ENCODE data around the gene CD247.

Gene CD247

DNA sequence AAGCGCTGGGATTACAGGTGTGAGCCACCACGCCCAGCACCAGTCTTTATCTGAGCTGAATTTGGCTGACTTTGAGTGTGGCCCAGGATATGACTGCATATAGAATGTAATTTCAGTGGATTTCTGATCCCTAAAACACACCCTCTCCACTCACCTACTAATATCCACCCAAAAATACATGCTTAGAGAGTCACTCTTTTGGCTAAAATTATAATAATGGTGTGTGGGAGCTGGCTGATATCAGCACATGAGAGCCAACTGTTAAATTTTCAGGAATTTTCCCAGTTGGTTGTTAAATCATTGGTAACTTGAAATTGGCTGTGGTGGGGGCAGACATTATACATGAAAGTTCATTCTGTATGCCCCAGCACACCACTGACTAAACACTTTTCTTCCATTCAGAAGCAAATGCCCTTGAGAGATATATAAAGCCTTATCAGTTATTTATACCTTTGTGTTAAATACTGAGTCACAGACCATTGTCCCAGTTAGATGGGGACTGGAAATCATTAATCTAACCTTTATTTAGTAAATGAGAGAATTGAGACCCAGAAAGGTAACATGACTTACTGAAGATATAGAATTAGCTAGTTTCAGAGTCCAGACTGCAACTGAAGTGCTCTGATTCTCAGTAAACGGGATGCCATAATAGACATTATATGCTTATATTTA, 9.9 kb upstream of the CD247 start:
- H3K36me3 Mint-ChIP-seq (ENCODE audit: low read depth) = no peaks in the 10 kb centered on the region

DNA sequence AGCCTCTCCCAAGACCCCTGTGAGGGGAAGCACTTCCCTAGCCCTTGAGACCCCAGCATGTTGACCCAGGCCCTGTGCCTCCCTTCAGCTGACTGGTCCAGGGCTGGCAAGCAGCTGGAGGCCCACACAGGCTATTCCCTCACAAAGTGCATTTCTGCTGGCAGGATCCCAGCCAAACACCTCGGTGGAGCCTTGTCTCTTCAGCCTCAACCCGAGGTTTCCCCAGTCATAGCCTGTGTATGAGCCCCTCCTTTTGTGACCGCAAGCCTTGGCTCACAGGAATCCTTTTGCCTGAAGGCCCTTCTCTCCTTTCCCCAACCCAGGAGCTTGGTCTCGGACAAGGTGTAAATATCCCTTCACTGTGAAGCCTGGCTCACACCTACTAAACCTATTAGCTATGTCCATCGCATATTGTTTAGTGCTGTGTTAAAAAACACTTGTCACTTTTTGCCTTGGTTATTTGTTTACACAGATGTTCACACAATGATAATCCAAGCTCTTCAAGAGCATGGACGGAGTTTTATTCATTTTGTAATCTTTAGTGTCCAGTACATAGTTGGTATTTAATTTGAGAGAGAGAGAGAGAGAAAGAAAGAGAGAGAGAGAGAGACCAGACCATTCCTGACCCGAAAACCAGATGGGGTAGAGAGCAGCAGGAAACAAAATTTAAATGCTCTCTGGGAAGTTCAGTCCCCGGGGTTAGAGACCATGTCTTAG, 8.5 kb upstream of the CD247 start:
- H3K36me3 Mint-ChIP-seq (ENCODE audit: low read depth) = no peaks in the 10 kb centered on the region
- H3K4me1 Mint-ChIP-seq (ENCODE audit: low read depth) = peaks cover 7% of the 10 kb centered on the region
- no peak overlapping the region for H3K4me3 Mint-ChIP-seq
- peaks cover 28% of the 10 kb centered on the region for H3K27me3 Mint-ChIP-seq (ENCODE audit: low read depth)
- no peak overlapping the region for H3K27ac Mint-ChIP-seq
- H3K9me3 Mint-ChIP-seq = no peaks in the 10 kb centered on the region

More for the DNA sequence above, 9.9 kb upstream of the CD247 start:
- Mint-ChIP-seq H3K4me3 (no peak overlapping the region), H3K27me3 (ENCODE audit: low read depth) (peaks cover 16% of the 10 kb centered on the region), H3K9me3 (no peaks in the 10 kb centered on the region), H3K27ac (no peak overlapping the region), H3K4me1 (ENCODE audit: low read depth) (peaks cover 7% of the 10 kb centered on the region)

DNA sequence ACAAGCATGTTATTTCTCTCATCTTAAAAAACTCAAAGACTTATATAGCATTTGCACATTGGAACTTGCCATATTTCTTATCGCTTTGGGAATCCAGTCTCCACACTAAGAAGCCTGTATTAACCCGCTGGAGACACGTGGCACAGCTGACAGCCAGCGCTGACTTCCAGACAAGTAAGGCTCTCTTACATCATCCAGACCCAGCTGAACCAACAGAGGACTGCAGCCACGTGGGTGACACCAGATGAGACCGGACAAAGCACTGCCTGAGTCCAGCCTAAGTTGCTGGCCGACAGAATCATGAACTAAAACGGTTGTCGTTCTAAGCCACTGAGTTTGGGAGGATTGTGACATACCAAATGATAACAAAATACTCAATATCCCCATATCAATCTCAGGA, 6.3 kb upstream of the CD247 start:
- no peak overlapping the region for H3K27ac Mint-ChIP-seq
- no peak overlapping the region for H3K4me3 Mint-ChIP-seq
- no peaks in the 10 kb centered on the region for H3K9me3 Mint-ChIP-seq
- peaks cover 31% of the 10 kb centered on the region for H3K27me3 Mint-ChIP-seq (ENCODE audit: low read depth)
- H3K4me1 Mint-ChIP-seq (ENCODE audit: low read depth) = peaks cover 12% of the 10 kb centered on the region
- H3K36me3 Mint-ChIP-seq (ENCODE audit: low read depth) = no peaks in the 10 kb centered on the region

DNA sequence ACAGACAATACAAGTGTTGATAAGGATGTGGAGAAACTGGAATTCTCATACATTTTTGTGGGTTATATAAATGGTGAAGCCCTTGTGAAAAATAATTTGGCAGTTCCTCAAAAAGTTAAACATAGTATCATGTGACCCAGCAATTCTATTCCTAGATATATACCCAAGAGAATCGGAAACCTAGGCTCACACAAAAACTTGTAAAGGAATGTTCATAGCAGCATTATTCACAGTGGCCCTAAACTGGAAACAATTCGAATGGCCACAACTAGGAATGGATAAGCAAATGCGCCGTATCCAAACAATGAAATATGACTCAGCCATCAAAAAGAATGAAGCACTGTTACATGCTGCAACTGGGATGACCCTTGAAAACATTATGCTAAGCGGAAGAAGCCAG, 3.9 kb upstream of the CD247 start:
- Mint-ChIP-seq H3K9me3 (no peaks in the 10 kb centered on the region), H3K4me1 (ENCODE audit: low read depth) (peaks cover 19% of the 10 kb centered on the region), H3K27me3 (ENCODE audit: low read depth) (peaks cover 31% of the 10 kb centered on the region), H3K36me3 (ENCODE audit: low read depth) (peaks cover 10% of the 10 kb centered on the region), H3K4me3 (no peak overlapping the region), H3K27ac (no peak overlapping the region)

DNA sequence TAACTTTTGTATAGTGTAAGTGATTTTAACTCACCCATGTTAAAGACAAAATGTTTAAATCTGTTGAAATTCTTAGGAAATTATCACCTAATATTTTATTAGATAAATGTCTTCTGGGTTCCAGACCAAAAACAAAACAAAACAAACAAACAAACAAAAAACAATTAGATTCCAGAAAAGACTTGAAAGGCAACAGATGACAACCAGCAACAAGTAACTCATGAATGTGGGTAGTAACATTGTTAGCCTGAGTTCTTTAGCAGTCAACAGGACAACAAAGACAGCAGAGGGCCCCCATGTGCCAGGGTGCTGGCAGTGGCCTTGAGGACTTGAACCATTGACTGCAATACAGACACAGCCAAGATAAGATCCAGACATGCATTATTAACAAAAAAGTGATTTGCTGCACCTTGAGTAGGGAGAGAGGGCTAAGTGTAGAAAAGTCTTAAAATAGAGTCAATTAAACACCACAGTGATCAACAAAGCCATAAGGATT, 2.4 kb upstream of the CD247 start:
- H3K4me3 Mint-ChIP-seq = no peak overlapping the region
- no peak overlapping the region for H3K27ac Mint-ChIP-seq
- peaks cover 25% of the 10 kb centered on the region for H3K36me3 Mint-ChIP-seq (ENCODE audit: low read depth)

DNA sequence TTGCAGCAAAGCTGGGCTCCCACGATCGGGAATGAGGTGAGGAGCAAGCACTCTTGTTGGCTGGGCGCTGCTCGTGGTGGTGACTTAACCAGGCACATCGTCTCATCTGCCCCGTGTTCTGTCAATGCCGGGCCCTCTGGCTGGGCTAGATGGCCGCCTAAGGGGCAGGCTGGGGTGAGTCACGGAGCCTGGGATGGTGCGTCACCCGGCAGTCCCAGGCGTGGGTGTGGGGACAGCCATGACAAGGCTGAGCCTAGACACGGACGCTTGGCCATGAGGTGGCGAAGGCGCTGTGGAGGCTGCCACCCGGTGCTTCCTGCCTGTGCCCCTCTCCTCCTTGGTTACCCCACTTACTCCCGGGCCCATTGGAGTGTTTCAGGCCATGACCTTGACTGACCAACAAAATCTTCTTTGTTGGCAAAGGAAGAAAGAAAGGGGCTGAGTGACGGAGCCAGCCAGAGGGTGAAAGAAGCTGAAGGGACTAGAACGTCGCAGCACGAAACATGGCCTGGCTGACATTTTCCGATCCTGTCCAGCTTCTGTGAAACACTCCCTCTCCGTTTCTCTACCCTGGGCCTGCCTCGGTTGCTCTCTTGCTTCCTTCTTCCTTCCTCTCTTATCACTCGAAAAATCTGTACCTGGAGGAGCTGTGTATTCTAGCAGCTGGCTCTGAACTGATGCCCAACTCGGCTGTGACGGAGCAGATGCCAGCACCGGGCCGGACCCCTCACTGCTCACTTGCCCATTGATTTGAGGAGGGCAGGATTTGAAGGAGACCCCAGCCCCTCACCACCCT, 596 bp downstream of the CD247 start:
- H3K4me3 Mint-ChIP-seq = peak overlapping the region; percentile 100
- H3K9me3 Mint-ChIP-seq = no peaks in the 10 kb centered on the region
- H3K27ac Mint-ChIP-seq = peak overlapping the region; percentile 99
- H3K27me3 Mint-ChIP-seq (ENCODE audit: low read depth) = peaks cover 12% of the 10 kb centered on the region
- peaks cover 42% of the 10 kb centered on the region for H3K36me3 Mint-ChIP-seq (ENCODE audit: low read depth)
- peaks cover 47% of the 10 kb centered on the region for H3K4me1 Mint-ChIP-seq (ENCODE audit: low read depth)

More for the DNA sequence above, 2.4 kb upstream of the CD247 start:
- H3K9me3 Mint-ChIP-seq = no peaks in the 10 kb centered on the region
- H3K4me1 Mint-ChIP-seq (ENCODE audit: low read depth) = peaks cover 27% of the 10 kb centered on the region
- peaks cover 28% of the 10 kb centered on the region for H3K27me3 Mint-ChIP-seq (ENCODE audit: low read depth)

DNA sequence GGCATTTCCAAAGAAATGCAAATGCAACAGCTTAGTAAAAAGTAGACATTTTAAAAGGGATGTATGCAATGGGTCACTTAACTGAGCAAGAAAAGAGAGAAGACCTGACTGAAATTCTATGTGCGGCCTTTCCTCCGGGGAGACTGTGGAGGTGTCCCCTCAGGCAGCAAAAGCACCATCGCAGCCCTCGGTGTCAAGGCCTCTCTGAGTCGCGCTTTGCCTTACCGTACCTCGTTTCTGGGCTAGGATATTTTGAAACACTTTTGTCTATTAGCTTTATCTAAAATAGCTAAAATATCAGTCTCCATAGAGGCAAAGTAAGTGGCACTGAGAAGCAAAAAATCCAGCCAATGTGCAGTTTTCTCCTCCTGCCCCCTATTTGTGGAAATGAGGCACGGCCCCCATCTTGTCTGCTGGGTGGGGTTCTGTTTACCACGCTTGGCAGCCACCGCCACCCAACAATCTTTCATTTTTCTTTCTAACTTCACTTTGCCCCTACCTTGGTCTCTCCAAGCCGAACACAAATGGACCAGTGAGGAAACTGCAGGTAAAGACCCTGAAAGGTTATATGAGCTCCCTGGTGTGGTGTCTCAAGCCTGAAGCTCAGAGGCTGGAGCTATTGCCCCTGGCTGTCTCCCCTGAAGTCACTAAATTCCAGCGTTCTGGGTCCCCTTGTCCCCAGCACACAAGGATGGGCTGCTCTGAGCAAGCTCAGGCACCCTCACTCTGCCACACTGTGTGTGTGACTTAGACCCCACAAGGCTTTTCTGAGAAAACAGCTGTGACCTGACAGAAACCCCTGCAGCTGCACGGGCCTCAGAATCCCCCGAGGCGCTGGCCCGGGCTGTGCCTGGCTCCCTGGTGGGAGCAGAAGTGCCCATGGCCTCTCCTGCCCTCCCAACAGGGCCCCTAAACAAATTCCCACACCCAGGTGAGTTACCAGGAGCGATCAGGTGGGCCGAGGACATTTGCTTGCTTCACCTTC, 1.6 kb downstream of the CD247 start:
- H3K27me3 Mint-ChIP-seq (ENCODE audit: low read depth) = peaks cover 1% of the 10 kb centered on the region
- no peaks in the 10 kb centered on the region for H3K9me3 Mint-ChIP-seq
- peaks cover 57% of the 10 kb centered on the region for H3K4me1 Mint-ChIP-seq (ENCODE audit: low read depth)
- H3K36me3 Mint-ChIP-seq (ENCODE audit: low read depth) = peaks cover 51% of the 10 kb centered on the region
- H3K4me3 Mint-ChIP-seq = peak overlapping the region; percentile 100
- H3K27ac Mint-ChIP-seq = peak overlapping the region; percentile 99

DNA sequence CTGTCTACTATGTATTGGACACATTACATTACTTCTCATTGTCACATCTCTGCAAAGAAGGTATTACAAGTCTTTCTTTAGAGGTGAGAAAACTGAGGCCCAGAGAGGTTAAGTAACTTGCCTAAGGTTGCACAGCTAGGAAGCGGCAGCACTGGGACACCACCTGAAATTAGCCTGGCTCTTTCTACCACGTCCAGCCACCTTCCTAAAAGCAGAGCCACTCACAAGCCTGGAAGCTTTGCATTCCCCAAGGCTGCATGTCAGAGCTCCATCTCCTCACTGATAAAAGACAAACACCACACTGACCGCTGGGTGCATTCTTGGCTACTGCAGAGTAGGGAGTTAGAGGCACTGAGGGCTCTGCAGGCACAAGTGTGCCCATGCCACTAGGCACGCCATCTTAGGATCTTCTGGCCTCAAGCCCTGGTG, 2.4 kb downstream of the CD247 start:
- no peaks in the 10 kb centered on the region for H3K27me3 Mint-ChIP-seq (ENCODE audit: low read depth)
- peaks cover 61% of the 10 kb centered on the region for H3K4me1 Mint-ChIP-seq (ENCODE audit: low read depth)
- H3K27ac Mint-ChIP-seq = peak overlapping the region; percentile 99
- H3K36me3 Mint-ChIP-seq (ENCODE audit: low read depth) = peaks cover 53% of the 10 kb centered on the region
- H3K4me3 Mint-ChIP-seq = peak overlapping the region; percentile 100
- no peaks in the 10 kb centered on the region for H3K9me3 Mint-ChIP-seq

DNA sequence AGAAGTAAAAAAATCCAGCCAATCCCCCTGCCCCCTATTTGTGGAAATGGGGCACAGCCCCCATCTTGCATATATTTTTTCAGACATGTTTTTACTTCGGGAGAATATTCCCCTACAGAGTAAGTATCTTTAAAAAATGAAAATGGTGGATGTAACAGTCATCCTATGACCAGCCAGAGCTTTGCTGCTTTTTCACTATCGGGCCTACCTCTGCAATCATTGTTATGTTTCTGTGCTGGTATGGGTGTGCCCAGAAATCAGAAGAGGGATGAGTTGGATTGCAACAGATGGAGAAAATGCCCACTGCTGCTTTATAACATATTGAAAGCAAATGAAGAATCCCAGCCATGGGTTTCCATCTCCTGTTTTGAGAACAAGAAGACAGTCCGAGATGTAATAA, 2.9 kb downstream of the CD247 start:
- Mint-ChIP-seq H3K4me3 (peak overlapping the region; percentile 100), H3K36me3 (ENCODE audit: low read depth) (peaks cover 57% of the 10 kb centered on the region), H3K9me3 (no peaks in the 10 kb centered on the region), H3K27ac (peak overlapping the region; percentile 99), H3K27me3 (ENCODE audit: low read depth) (no peaks in the 10 kb centered on the region), H3K4me1 (ENCODE audit: low read depth) (peaks cover 64% of the 10 kb centered on the region)

DNA sequence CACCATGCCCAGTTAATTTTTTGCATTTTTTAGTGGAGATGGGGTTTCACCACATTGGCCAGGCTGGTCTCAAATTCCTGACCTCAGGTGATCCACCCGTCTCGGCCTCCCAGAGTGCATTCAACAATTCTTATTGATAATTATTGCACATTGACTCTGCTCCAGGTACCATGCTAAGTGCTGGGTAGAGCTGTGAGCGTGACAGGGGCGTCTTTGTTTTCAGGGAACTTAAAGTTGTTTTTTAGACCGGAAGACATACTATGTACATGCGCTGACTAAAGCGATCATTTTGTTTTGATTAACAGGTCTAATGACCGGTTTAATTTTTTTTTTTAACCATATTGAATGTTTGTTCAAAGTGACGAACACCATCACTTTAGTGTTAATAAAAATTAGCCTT, 4.0 kb downstream of the CD247 start:
- Mint-ChIP-seq H3K9me3 (no peaks in the 10 kb centered on the region), H3K27ac (peak overlapping the region; percentile 71), H3K36me3 (ENCODE audit: low read depth) (peaks cover 66% of the 10 kb centered on the region), H3K27me3 (ENCODE audit: low read depth) (no peaks in the 10 kb centered on the region), H3K4me3 (peak overlapping the region; percentile 100), H3K4me1 (ENCODE audit: low read depth) (peaks cover 71% of the 10 kb centered on the region)

DNA sequence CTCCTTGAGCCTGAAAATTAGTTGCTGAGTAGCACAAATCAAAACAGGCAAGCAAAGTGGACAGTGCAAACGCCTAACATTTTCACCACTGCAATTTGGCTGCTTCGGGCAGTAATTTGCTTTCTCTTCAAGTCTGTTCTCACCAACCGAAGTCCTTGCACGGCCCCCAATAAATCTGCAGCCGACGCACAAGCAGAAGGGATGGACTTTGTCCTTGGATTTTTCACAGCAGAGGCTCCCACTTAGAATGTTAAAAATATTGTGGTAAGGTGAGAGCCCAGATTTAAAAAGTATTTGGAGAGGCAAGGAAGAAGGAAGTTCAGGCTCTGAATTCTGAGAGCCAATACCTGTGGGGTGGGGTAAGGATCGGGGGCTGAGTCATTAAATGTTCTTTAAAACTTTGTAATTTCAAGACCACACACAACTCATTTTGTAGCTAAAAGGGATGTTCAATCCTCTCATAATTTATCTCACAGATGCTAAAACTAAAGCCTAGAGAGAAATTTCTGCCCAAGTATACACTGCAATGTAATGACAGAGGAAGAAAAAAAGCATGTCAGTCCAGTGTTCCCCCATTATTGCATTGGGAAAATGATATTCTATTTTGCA, 6.2 kb downstream of the CD247 start:
- peak overlapping the region; percentile 58 for H3K27ac Mint-ChIP-seq
- H3K9me3 Mint-ChIP-seq = no peaks in the 10 kb centered on the region
- no peaks in the 10 kb centered on the region for H3K27me3 Mint-ChIP-seq (ENCODE audit: low read depth)
- H3K4me1 Mint-ChIP-seq (ENCODE audit: low read depth) = peaks cover 76% of the 10 kb centered on the region
- peaks cover 75% of the 10 kb centered on the region for H3K36me3 Mint-ChIP-seq (ENCODE audit: low read depth)
- H3K4me3 Mint-ChIP-seq = peak overlapping the region; percentile 77

DNA sequence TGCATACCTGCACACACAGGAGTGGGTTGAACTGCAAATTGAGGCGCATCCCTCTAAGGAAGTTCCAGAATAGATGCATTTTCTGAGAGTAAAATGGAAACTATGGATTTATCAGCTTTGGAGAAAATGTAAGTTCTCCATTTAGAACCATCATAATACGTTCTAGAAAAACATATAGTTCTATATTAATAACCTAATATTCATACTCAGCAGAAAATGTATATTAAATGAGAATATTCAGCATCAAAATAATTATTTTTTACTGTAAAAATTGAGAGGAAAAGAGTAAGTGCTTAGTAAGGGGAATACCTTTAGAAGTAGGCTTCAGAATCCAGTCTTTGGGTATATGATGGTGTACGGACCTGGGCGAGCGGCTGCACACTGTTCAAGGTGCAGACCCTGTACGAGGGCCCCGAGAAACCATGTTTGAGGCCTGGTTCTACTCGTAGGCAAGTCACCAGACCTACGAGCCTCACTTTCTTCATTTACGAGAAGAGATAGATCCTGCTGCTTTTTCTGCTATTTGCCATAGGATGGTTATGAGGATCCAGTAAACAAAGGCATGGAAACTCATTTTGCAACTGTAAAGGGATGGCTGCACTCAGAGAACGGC, 6.8 kb downstream of the CD247 start:
- peaks cover 73% of the 10 kb centered on the region for H3K36me3 Mint-ChIP-seq (ENCODE audit: low read depth)
- H3K9me3 Mint-ChIP-seq = no peaks in the 10 kb centered on the region
- peak overlapping the region; percentile 77 for H3K4me3 Mint-ChIP-seq
- H3K27me3 Mint-ChIP-seq (ENCODE audit: low read depth) = no peaks in the 10 kb centered on the region
- peaks cover 73% of the 10 kb centered on the region for H3K4me1 Mint-ChIP-seq (ENCODE audit: low read depth)
- no peak overlapping the region for H3K27ac Mint-ChIP-seq

DNA sequence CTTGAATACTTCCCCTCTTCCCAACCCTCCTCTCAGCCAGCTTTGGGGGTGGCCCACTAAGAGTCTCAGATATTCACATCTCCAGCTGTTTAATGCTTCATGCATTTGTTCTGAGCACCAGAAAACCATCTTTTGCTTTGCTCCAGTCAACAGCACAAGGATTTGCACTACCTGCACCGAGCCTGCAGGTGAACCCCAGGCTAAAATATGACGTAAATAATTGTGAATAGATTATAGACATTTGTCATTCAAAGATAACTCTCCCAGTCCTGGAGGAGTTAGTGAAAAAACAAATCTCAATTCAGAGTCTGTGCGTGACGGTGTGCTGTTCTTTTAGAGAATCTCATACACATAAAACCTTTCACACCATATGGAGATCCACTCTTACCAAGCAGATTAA, 7.4 kb downstream of the CD247 start:
- no peaks in the 10 kb centered on the region for H3K27me3 Mint-ChIP-seq (ENCODE audit: low read depth)
- peak overlapping the region; percentile 14 for H3K27ac Mint-ChIP-seq
- no peaks in the 10 kb centered on the region for H3K9me3 Mint-ChIP-seq
- peak overlapping the region; percentile 23 for H3K4me3 Mint-ChIP-seq
- peaks cover 68% of the 10 kb centered on the region for H3K4me1 Mint-ChIP-seq (ENCODE audit: low read depth)
- H3K36me3 Mint-ChIP-seq (ENCODE audit: low read depth) = peaks cover 70% of the 10 kb centered on the region

Measured in T-helper 1 cell treated with Interleukin-12 subunit alpha and Interleukin-12 subunit beta and Interleukin-4 antibody, amounts not matched to agents 30 μg/mL and 1 μg/mL, for 36 hours (primary cell).